ENCODE data around the gene MYB. TPM values are rescaled to one million over a fixed set of nuclear protein-coding genes. Genes with fewer than 3 reads are reported as not detected.

Gene MYB
- total and polyA plus RNA-seq, 2 of the 13 experiments (the other 11 are each of a cell fraction or from before 2014, with no cell fraction given) = 0.04 to 0.20 TPM

DNA sequence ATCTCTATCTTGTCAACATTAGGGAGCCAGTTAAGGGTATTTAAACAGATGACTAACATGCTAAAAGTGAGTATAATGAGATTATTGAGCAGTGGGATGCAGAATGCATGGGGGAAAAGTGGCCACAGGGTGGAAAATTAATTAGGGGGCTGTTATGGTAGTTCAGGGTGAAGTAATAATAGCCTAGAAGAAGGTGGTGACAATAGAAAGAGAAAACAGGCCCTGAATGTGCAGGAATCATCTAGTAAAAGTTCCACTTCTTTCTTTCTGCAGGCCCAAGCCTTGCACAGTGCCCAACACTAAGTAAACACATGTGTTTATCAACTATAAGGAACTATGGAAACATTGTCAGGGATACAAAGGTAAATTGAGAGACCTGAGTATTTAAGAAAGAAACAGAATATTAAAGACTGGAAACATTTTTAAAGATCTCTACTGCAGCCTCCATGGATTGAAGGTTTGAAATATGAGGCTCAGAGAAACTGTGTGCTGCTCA lies 7.1 kb upstream of the MYB start:
- in situ Hi-C loops (cut with HindIII; ENCODE audit: extremely low pct_ligation_motif_present, low pct_unique_long_range_greater_than_20kb) = no loop called here
- POLR2A ChIA-PET = no interaction called here
- peaks cover 8% of the 10 kb centered on the region; the same call in 1 of the 2 replicates for H3K4me1 ChIP-seq (ENCODE audit: insufficient read depth, low read length)
- no peak overlapping the region for H2AFZ ChIP-seq (ENCODE audit: low read length)
- DNase-seq (ENCODE audit: low spot score) = no peak
- H4K20me1 ChIP-seq (ENCODE audit: insufficient read depth, low read length) = no peaks in the 10 kb centered on the region
- TF ChIP-seq ZNF121 (CRISPR knock-in tag; IDR thresholded peaks at IDR 0.05) = no peak
- TF ChIP-seq TP53 (CRISPR knock-in tag; conservative IDR thresholded peaks at IDR 0.05) = no peak
- TF ChIP-seq MTF2 (CRISPR knock-in tag; IDR thresholded peaks at IDR 0.05; ENCODE audit: borderline replicate concordance) = no peak
- TF ChIP-seq ZNF333 (CRISPR knock-in tag; IDR thresholded peaks at IDR 0.05; ENCODE audit: borderline replicate concordance) = no peak
- no peak for TF ChIP-seq ZFP41 (CRISPR knock-in tag; IDR thresholded peaks at IDR 0.05; ENCODE audit: borderline replicate concordance)
- TF ChIP-seq, protein P1, sequence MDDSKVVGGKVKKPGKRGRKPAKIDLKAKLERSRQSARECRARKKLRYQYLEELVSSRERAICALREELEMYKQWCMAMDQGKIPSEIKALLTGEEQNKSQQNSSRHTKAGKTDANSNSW (CRISPR knock-in tag; IDR thresholded peaks at IDR 0.05; ENCODE audit: borderline replicate concordance) = no peak
- no peak for TF ChIP-seq MXI1 (IDR thresholded peaks at IDR 0.05; ENCODE audit: borderline replicate concordance, low read depth, low read length)
- TF ChIP-seq PAF1 (CRISPR knock-in tag; IDR thresholded peaks at IDR 0.05) = no peak
- TF ChIP-seq, protein P2, sequence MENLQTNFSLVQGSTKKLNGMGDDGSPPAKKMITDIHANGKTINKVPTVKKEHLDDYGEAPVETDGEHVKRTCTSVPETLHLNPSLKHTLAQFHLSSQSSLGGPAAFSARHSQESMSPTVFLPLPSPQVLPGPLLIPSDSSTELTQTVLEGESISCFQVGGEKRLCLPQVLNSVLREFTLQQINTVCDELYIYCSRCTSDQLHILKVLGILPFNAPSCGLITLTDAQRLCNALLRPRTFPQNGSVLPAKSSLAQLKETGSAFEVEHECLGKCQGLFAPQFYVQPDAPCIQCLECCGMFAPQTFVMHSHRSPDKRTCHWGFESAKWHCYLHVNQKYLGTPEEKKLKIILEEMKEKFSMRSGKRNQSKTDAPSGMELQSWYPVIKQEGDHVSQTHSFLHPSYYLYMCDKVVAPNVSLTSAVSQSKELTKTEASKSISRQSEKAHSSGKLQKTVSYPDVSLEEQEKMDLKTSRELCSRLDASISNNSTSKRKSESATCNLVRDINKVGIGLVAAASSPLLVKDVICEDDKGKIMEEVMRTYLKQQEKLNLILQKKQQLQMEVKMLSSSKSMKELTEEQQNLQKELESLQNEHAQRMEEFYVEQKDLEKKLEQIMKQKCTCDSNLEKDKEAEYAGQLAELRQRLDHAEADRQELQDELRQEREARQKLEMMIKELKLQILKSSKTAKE (CRISPR knock-in tag; IDR thresholded peaks at IDR 0.05; ENCODE audit: borderline replicate concordance) = no peak
- TF ChIP-seq ZZZ3 (CRISPR knock-in tag; IDR thresholded peaks at IDR 0.05; ENCODE audit: borderline replicate concordance) = no peak
- no peak for TF ChIP-seq ZNF776 (CRISPR knock-in tag; IDR thresholded peaks at IDR 0.05)
- TF ChIP-seq SNRNP70 (IDR thresholded peaks at IDR 0.05; ENCODE audit: low read depth, low read length) = no peak
- TF ChIP-seq ZNF883 (CRISPR knock-in tag; IDR thresholded peaks at IDR 0.05; ENCODE audit: not compliant biosample characterization) = no peak
- TF ChIP-seq, protein P3, sequence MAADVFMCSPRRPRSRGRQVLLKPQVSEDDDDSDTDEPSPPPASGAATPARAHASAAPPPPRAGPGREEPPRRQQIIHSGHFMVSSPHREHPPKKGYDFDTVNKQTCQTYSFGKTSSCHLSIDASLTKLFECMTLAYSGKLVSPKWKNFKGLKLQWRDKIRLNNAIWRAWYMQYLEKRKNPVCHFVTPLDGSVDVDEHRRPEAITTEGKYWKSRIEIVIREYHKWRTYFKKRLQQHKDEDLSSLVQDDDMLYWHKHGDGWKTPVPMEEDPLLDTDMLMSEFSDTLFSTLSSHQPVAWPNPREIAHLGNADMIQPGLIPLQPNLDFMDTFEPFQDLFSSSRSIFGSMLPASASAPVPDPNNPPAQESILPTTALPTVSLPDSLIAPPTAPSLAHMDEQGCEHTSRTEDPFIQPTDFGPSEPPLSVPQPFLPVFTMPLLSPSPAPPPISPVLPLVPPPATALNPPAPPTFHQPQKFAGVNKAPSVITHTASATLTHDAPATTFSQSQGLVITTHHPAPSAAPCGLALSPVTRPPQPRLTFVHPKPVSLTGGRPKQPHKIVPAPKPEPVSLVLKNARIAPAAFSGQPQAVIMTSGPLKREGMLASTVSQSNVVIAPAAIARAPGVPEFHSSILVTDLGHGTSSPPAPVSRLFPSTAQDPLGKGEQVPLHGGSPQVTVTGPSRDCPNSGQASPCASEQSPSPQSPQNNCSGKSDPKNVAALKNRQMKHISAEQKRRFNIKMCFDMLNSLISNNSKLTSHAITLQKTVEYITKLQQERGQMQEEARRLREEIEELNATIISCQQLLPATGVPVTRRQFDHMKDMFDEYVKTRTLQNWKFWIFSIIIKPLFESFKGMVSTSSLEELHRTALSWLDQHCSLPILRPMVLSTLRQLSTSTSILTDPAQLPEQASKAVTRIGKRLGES (CRISPR knock-in tag; IDR thresholded peaks at IDR 0.05; ENCODE audit: borderline replicate concordance) = no peak
- no peak for TF ChIP-seq ZNF629 (CRISPR knock-in tag; conservative IDR thresholded peaks at IDR 0.05)
- no peak for TF ChIP-seq AHR (CRISPR knock-in tag; IDR thresholded peaks at IDR 0.05)
- no peak for ATAC-seq
- no TSS peak for BruUV-seq (replicated peaks)
- H3K27me3 ChIP-seq (ENCODE audit: control insufficient read depth in 1 of 2, insufficient read depth in 2 of 2, low read length in 2 of 2) = peaks cover 0 to 15% of the 10 kb centered on the region in 2 experiments; a peak in 2 of 5 replicates
- H3K9ac ChIP-seq (ENCODE audit: insufficient read depth, low read depth, low read length) = no peak overlapping the region
- H3K4me2 ChIP-seq (ENCODE audit: low read depth, low read length) = no peak overlapping the region
- H3K27ac ChIP-seq (ENCODE audit: extremely low read length, insufficient read depth, low read length) = no peak overlapping the region
- H3K9me3 ChIP-seq (ENCODE audit: low read length) = no peaks in the 10 kb centered on the region
- CTCF ChIA-PET (ENCODE audit: low intra/inter-chr PET ratio, low total read pairs) = no interaction called here
- H3K36me3 ChIP-seq (replicated peaks in 1 of 2; ENCODE audit: control insufficient read depth in 1 of 2, insufficient read depth in 2 of 2, low read length in 2 of 2) = no peaks in the 10 kb centered on the region
- FAIRE-seq = no peak
- H3K79me2 ChIP-seq (ENCODE audit: insufficient read depth, low read length) = no peaks in the 10 kb centered on the region
- H3K4me3 ChIP-seq (replicated peaks in 1 of 3; ENCODE audit: insufficient read depth in 1 of 3, low read depth in 2 of 3, low read length in 3 of 3) = no peak overlapping the region
- intact Hi-C loops (cut with micrococcal nuclease; ENCODE audit: unreplicated experiment) = no loop called here
